ENCODE data around the gene BBS9. TPM values are rescaled to one million over a fixed set of nuclear protein-coding genes. Genes with fewer than 3 reads are reported as not detected.

The BBS9 gene
- total RNA-seq, 1 donor from 2014 or later = 19.6 TPM

DNA sequence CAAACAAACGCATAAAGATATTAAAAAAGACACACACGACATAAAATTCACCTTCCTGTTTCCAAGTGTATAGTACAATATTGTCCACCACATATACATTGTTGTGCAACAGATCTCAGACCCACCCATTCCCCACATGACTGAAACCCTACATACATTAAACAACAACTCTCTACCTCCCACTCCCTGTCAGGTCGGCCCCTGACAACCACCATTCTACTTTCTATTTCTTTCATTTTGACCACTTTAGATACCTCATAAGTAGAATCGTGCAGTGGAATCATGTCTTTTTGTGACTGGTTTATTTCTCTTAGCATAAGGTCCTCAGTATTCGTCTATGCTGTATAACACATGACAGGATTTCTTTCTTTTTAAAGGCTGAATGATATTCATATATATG, 320.5 kb downstream of the BBS9 start:
- no peaks in the 10 kb centered on the region for H3K27me3 ChIP-seq
- no peaks in the 10 kb centered on the region for H3K9me3 ChIP-seq
- no peak overlapping the region for H3K27ac ChIP-seq
- TF ChIP-seq, protein P1, sequence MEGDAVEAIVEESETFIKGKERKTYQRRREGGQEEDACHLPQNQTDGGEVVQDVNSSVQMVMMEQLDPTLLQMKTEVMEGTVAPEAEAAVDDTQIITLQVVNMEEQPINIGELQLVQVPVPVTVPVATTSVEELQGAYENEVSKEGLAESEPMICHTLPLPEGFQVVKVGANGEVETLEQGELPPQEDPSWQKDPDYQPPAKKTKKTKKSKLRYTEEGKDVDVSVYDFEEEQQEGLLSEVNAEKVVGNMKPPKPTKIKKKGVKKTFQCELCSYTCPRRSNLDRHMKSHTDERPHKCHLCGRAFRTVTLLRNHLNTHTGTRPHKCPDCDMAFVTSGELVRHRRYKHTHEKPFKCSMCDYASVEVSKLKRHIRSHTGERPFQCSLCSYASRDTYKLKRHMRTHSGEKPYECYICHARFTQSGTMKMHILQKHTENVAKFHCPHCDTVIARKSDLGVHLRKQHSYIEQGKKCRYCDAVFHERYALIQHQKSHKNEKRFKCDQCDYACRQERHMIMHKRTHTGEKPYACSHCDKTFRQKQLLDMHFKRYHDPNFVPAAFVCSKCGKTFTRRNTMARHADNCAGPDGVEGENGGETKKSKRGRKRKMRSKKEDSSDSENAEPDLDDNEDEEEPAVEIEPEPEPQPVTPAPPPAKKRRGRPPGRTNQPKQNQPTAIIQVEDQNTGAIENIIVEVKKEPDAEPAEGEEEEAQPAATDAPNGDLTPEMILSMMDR (IDR thresholded peaks at IDR 0.05) = no peak
- H3K4me3 ChIP-seq = no peak overlapping the region
- intact Hi-C loops (cut with DNase I) = no loop called here
- ATAC-seq (no peak), DNase-seq (no peak)
- peaks cover 4% of the 10 kb centered on the region for H3K4me1 ChIP-seq
- no peaks in the 10 kb centered on the region for H3K36me3 ChIP-seq

DNA sequence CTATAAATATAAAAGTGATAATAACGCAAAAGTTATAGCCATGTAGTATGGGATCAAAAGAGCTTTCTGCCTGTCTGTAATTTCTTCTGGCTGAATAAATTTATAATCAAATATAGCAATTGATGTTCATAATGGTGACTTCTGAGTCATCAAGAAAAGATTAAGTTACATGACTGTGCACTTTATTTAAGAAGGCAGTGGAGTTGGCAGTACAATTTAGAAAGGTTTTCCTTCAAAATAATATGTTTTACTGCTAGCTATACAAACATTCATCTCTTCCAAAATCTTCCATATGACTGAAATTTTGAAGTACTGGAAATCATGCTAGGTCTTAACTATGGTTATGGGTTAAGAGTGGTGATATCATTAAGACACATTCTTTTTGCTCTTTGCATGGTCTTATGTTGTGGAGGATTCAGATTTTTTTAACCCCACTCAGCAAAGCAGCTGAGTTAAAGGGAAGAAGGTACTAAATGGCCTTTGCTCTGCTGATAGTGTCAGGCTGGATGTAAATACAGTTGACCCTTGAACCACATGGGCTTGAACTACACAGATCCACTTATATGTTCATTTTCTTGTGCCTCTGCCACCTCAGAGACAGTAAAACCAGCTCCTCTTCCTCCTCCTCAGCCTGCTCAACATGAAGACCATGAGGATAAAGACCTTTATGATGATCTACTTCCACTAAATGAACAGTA, 323.6 kb downstream of the BBS9 start:
- intact Hi-C loops (cut with DNase I) = no loop called here
- no peak overlapping the region for H3K4me3 ChIP-seq

DNA sequence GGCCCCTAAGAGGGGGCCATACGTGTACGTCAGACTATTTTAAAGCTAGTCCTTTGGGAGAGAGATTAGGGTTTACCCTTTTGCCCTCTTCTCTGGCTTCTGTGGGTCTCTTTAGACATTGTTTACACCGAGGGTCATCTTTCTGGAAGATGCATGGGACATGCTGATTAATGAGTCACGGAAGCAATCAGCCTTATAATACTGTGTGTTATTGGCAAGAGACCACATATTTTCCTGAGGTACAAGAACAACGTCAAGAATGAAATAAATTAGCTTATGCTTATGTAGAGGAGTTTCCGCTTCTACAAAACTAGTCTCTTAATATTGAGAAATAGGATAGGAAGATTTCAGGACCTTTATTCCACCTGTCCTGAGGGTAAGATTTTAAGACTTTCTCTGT, 327.7 kb downstream of the BBS9 start:
- Histone ChIP-seq H3K27me3 (no peaks in the 10 kb centered on the region), H3K9me3 (no peaks in the 10 kb centered on the region), H3K4me3 (no peak overlapping the region), H3K4me1 (no peaks in the 10 kb centered on the region), H3K36me3 (no peaks in the 10 kb centered on the region), H3K27ac (no peak overlapping the region)
- ATAC-seq = no peak
- no peak for DNase-seq
- TF ChIP-seq, protein P1 (IDR thresholded peaks at IDR 0.05) = no peak
- intact Hi-C loops (cut with DNase I) = no loop called here

More for the DNA sequence above, 323.6 kb downstream of the BBS9 start:
- ATAC-seq (no peak), DNase-seq (no peak)
- no peaks in the 10 kb centered on the region for H3K9me3 ChIP-seq
- H3K36me3 ChIP-seq = no peaks in the 10 kb centered on the region
- H3K4me1 ChIP-seq = no peaks in the 10 kb centered on the region
- H3K27ac ChIP-seq = no peak overlapping the region
- TF ChIP-seq, protein P1 (IDR thresholded peaks at IDR 0.05) = no peak
- no peaks in the 10 kb centered on the region for H3K27me3 ChIP-seq

DNA sequence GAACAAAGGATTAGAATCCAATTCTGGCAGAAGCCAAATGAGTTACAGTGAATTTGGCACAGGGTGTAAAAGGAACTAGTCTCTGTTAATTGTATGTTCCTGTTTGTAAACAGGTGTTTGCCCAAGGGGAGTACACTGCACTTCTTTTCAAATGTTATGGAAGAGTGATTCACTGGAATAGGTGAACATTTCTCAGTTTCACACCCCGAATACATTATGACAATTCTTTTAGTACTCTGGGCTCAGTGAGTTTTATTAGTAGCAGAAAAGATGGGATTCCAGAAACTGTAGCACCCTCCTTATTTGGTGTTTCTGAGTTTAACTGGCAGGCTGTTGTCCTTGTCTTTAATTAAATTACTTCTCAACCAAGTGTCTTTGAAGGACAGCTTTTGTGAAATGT, 329.2 kb downstream of the BBS9 start:
- no peak for DNase-seq

DNA sequence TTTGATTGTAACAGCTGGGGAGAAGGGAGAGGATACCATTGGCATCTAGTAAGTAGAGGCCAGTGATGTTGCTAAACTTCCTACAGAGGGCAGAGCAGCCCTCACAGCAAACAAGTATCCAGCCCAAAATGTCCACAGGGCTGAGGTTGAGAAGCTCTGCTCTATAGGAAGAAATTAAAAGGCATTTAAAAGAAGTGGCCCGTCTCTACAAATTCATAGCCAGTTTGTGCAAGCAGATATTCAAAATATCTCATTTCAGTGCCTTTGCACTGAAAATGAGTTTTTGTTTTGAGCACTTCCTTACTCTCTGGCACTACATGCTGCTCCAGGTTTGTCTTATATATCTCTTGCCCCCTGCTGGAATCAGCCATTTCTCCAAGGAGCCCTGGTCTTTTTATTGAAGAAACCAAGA, 330.0 kb downstream of the BBS9 start:
- TF ChIP-seq, protein P1 (IDR thresholded peaks at IDR 0.05) = peak; percentile 44
- ATAC-seq = peak; percentile 65
- Histone ChIP-seq H3K27me3 (no peaks in the 10 kb centered on the region), H3K27ac (no peak overlapping the region), H3K36me3 (no peaks in the 10 kb centered on the region), H3K4me1 (no peaks in the 10 kb centered on the region), H3K9me3 (no peaks in the 10 kb centered on the region), H3K4me3 (no peak overlapping the region)
- no peak for DNase-seq
- intact Hi-C loops (cut with DNase I) = no loop called here

More for the DNA sequence above, 329.2 kb downstream of the BBS9 start:
- TF ChIP-seq, protein P1 (IDR thresholded peaks at IDR 0.05) = no peak
- H3K27me3 ChIP-seq = no peaks in the 10 kb centered on the region
- H3K4me1 ChIP-seq = no peaks in the 10 kb centered on the region
- no peaks in the 10 kb centered on the region for H3K9me3 ChIP-seq
- no peak overlapping the region for H3K4me3 ChIP-seq
- intact Hi-C loops (cut with DNase I) = no loop called here
- no peak overlapping the region for H3K27ac ChIP-seq
- no peak for ATAC-seq
- no peaks in the 10 kb centered on the region for H3K36me3 ChIP-seq
